K562 (cell line): Measurements from ENCODE around the gene PRMT7.

ENCODE experiments used
- CBX8 ChIP-seq: fragments of 200-600 bp; sonication (generic); IDR thresholded peaks from 2 replicates; pipeline ENCODE4 v1.6.1; 2012; ENCODE audit warnings: borderline replicate concordance, mixed run types, low read depth, mild to moderate bottlenecking, moderate library complexity, mixed read lengths, low read length, control low read depth, inconsistent platforms; ENCODE audit not compliant: poor library complexity, severe bottlenecking; ENCODE audit errors: extremely low read depth
- FOXK2 ChIP-seq, 2 experiments: fragments of 450-650 bp; IDR thresholded peaks in 1 of 2; conservative IDR thresholded peaks in 1 of 2; 2 replicates each; pipeline ENCODE4 v1.6.1; 2016; ENCODE audit warnings: low read depth in 2 of 2, mild to moderate bottlenecking in 1 of 2
- GABPA ChIP-seq: fragments of 200-800 bp; sonication (Bioruptor generic); conservative IDR thresholded peaks from 2 replicates; pipeline ENCODE4 v1.6.1; 2016; ENCODE audit warnings: low read depth, missing genetic modification characterization, missing compliant biosample characterization
- JUND ChIP-seq, 2 experiments: IDR thresholded peaks; 2 replicates in 1 of 2; 3 replicates in 1 of 2; pipeline ENCODE4 v1.6.1; 2011; ENCODE audit warnings: borderline replicate concordance in 2 of 2, low read depth in 2 of 2, low read length in 2 of 2, improper control_type of control experiment in 1 of 2, missing biosample characterization in 1 of 2, missing genetic modification characterization in 1 of 2, missing genetic modification reagents in 1 of 2
- PHF8 ChIP-seq: fragments of 200-600 bp; sonication (generic); IDR thresholded peaks from 2 replicates; pipeline ENCODE4 v1.6.1; 2012; ENCODE audit warnings: mixed run types, mild to moderate bottlenecking, inconsistent platforms, low read length, moderate library complexity, borderline replicate concordance
- POLR2A ChIP-seq: fragments of 450-650 bp; conservative IDR thresholded peaks from 2 replicates; pipeline ENCODE4 v1.6.1; 2016
- RBM39 ChIP-seq: fragments of 200-400 bp; formaldehyde crosslinking; optimal IDR thresholded peaks from 2 replicates; pipeline ENCODE3; 2018; ENCODE audit warnings: low read depth, low read length
- SIN3A ChIP-seq, 2 experiments: fragments of 150-350 bp in 1 of 2; IDR thresholded peaks; 2 replicates each; pipeline ENCODE4 v1.6.1; 2011 to 2016; ENCODE audit warnings: borderline replicate concordance in 2 of 2, low read depth in 2 of 2, low read length in 2 of 2, mild to moderate bottlenecking in 2 of 2, moderate library complexity in 2 of 2; ENCODE audit not compliant: control insufficient read depth in 1 of 2
- ZNF212 ChIP-seq: fragments of 450-650 bp; formaldehyde crosslinking; IDR thresholded peaks from 2 replicates; pipeline ENCODE4 v1.4.0; 2020; ENCODE audit warnings: mild to moderate bottlenecking
- ZNF232 ChIP-seq: sonication (generic); formaldehyde crosslinking; IDR thresholded peaks from 2 replicates; pipeline ENCODE4 v1.8.0; 2022; ENCODE audit warnings: mild to moderate bottlenecking, missing genetic modification reagents
- ZNF668 ChIP-seq: fragments of 250-450 bp; sonication (Bioruptor Pico); IDR thresholded peaks from 2 replicates; pipeline ENCODE4 v1.8.0; 2022; ENCODE audit warnings: mild to moderate bottlenecking, inconsistent platforms
- TF ChIP-seq, protein P1 (sequence below): fragments of 450-650 bp; formaldehyde crosslinking; IDR thresholded peaks from 2 replicates; pipeline ENCODE4 v1.4.0; 2020; ENCODE audit warnings: mild to moderate bottlenecking, moderate library complexity

DNA sequence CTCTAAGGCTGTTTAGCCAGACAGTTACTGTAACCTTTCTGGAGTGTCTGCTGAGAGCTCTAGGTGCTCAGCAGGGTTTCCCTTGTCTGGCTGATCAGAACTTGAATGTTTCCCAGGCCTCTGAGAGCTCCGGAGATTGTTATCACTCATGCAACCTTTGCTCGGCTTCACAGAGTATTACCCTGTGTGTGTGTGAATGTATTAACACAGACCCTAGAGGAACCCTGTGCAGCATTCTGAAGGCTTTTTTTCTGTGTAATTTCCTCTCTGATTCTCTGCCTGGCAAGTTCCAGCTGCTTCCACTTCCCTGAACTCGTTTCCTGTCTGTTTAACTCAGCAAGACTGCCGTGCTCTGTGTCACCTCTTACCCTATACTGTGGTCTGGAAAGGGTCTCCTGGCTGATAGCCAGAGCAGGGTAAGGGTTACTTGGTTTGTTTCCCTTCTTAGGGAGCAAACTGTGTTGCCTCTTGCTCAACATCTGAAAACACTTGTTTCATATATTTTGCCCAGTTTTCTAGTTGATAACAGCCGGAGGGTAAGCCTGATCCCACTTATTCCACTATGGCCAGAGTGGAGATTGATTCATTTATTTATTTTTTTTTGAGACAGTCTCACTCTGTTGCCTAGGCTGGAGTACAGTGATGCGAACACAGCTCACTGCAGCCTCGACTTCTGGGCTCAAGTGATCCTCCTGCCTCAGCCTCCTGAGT lies 21.7 kb downstream of the PRMT7 start:
- TF ChIP-seq ZNF232 = no peak
- TF ChIP-seq JUND (IDR thresholded peaks at IDR 0.05; ENCODE audit: borderline replicate concordance, low read depth, low read length) = no peak
- no peak for TF ChIP-seq JUND (tag; IDR thresholded peaks at IDR 0.05; ENCODE audit: borderline replicate concordance, low read depth, low read length)
- no peak for TF ChIP-seq ZNF668 (CRISPR knock-in tag)
- TF ChIP-seq PHF8 = no peak
- TF ChIP-seq POLR2A = no peak
- TF ChIP-seq CBX8 = no peak
- TF ChIP-seq SIN3A (IDR thresholded peaks at IDR 0.05; ENCODE audit: borderline replicate concordance in 2 of 2, control insufficient read depth in 1 of 2, low read depth in 2 of 2, low read length in 2 of 2) = no peak
- no peak for TF ChIP-seq RBM39
- no peak for TF ChIP-seq ZNF212 (CRISPR knock-in tag)
- no peak for TF ChIP-seq GABPA
- TF ChIP-seq, protein P1, sequence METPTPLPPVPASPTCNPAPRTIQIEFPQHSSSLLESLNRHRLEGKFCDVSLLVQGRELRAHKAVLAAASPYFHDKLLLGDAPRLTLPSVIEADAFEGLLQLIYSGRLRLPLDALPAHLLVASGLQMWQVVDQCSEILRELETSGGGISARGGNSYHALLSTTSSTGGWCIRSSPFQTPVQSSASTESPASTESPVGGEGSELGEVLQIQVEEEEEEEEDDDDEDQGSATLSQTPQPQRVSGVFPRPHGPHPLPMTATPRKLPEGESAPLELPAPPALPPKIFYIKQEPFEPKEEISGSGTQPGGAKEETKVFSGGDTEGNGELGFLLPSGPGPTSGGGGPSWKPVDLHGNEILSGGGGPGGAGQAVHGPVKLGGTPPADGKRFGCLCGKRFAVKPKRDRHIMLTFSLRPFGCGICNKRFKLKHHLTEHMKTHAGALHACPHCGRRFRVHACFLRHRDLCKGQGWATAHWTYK (CRISPR knock-in tag) = no peak
- no peak for TF ChIP-seq FOXK2 (conservative IDR thresholded peaks at IDR 0.05 in 1 of 2, IDR thresholded peaks at IDR 0.05 in 1 of 2; ENCODE audit: low read depth in 2 of 2)
